Kasumi-1 (cell line): ENCODE results near the gene ASTN1.

Experiments used
- DNase-seq, 2 experiments: peaks; one replicate each; lab custom pipeline; 2025; lab: John Stamatoyannopoulos, UW

Gene ASTN1

DNA sequence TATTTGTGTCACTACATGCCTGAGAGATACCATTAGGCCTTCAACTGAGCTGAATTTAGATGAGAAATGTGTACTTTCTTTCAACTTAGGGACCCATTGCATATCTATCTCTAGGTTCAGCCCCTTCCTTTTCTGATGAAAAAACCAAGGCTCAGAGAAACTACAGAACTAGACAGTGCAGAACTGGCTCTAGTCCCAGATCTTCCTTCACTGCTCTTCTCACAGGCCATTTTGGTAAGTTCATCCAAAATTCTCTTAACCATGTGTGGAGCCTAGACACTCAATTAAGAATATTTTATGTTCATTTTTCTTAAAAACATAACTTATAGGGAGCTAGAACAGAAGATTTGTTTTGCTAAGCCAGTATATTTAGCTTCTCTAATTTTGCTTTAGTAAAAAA, 128.9 kb downstream of the ASTN1 start:
- DNase-seq = no peak

DNA sequence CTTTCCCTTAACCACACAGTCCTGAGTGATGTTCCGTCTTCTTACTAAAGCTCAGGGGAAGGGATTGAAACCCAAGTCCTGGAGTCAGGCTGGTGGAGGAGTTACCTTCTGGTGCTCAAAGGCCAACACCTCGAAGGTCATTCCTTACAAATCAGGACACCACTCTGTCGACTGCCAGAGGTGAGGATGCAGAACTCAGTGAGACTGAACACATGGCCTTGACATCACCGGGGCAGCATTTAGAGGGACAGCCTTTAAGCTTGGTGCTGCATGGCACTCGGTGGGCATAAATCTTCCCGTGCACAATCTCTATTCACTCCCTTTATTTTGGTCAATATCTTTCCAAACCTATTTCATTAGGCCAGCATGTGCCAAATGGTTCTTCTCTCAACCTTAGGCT, 130.9 kb downstream of the ASTN1 start:
- no peak for DNase-seq

DNA sequence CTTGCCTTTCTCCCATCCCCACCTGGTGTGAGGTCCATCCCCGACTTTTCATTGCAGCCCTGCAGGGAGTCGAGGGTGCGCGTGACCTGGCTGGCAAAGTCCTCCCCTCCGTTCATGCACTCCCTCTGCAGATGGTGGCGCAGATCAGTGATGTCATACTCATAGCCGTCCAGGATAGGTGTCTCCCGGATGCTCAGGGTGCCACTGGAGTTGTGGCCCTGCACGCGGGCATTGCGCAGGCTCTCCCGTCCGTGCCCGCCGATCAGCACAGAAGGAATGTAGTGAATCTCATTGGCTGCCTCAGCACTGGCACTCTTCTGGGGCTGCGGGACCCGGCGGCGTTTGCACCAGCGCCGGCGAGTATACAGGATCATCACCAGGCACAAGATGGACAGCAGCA, 132.1 kb downstream of the ASTN1 start:
- no peak for DNase-seq

DNA sequence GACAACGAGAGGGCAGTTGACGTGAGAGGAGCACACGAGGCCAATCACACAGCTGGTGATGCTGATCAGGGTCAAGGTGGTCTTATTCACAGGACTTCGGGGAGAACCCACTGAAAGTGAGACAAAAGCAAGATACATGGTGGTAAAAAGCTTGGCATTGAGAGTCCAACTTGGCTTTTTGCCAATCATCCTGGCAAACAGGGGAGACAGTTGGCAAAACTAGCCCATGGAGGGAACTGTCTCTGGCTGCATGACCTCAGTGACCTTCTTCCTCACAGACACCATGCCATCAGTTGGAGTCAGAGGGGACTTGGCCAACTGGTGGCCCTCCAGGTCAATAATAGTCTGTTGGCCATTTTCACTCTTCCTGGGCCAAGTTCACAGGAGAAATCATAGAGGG, 139.9 kb downstream of the ASTN1 start:
- no peak for DNase-seq

DNA sequence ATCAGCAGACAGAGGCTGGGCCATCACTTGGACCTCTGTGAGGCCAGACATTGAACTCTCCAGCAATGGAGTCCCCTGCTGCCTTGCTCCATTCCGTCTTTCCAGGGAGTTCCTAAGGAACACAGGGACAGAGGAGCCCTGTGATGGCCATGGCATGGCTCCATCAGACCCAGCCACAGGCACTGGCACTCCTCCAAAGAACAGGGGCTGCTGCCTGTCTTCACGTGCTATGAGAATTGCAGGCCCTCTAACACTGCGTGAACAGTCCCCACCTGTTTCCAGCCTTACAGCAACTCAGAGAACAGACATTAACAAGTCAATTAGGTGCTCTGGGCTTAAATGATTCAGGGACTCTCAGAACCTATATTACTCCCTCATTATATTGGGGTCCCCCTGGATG, 140.8 kb downstream of the ASTN1 start:
- no peak for DNase-seq

DNA sequence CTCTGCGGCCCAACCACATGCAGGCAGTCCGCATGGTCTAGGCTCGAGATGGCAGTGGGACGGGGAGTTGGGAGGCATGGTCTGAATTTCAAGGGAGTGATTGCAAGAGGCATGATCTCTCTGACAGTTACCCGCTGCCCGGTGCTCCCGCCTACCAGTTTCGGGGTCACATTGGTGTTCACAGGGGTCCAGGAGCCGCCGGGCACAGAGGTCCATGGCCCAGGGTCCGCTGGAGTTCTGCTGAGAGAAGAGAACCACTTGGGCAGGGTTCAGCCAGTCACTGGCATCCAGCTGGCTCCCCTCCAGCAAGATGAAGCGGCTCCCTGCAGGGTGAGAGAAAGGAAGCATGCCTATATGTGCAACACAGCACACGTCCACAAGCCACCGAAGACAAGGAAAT, 141.3 kb downstream of the ASTN1 start:
- DNase-seq = no peak

DNA sequence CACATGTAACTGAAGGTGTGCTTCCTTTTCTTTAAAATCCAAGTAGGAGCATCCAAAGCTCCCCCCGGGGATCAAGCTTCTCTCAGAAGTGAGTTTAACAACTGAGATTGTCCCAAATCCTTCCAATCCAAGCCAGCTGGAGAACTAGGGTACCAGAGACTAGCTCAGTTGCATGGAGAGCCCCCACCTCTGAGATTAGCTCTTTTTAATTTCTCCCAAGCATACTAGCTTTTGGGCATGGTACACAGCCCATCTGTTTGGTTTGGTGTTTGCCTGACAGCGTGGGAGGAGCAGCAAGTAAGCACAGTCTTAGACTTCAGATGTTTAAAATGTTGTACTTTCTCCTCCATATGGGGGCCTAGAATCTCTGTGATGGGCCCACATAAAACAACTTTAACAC, 142.8 kb downstream of the ASTN1 start:
- no peak for DNase-seq

DNA sequence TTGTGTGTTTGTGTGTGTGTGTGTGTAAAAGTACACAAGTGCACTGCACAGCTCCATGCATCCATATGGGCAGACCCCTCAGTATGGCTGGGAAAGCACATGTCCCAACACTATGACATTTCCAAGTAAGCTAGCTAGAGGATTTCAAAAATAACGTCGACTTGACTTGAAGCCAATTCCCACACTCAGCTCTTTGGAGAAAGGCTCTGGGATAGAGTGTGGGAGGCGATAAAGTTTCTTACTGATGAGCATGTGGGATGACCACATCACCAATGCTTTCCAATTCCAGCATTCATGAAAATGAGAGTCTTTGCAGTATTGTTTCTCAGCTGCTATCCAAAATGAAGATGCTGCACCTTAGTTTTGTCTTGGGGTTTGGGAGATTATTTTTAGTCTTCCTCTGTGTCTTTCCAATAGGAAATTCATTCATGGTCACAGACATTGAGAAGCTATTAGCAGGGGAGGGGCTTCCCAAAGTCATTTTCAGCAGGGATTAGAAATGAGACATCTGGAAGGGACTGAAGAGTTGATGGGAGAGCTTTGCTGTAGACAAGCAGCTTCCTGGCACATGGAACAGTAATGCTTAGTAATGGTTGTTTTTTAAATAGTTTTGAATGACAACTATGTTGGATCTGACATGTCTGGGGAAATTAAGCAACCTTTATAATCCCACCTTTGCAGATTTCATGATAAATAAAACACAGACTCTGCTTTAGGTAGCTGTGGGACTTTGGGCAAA, 143.5 kb downstream of the ASTN1 start:
- DNase-seq = no peak

DNA sequence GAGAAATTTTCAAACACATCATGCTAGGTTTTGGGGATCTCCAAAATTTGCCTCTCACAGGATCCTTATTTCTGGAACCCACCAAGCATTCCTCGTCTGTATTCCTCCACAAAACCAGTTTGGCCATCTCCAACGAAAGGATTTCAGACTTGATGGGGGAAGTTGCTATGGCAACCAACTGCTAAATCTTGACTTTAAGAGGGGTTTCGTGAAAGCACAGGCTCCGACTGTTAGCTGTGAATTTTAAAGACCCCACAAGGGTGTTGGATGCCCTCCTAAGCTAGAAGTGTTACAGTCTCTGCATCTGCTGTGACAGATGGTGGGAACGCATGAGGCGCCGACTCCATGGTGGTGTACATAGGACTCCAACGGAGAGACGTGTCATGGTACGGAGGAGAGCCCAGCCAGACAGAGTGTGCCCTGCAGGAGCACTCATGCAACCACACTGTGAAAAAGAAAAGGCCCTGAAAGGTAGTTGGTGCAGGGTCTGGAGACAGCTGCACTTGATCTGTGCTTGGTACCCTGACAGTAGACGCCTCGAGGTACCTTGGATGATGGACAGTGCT, 147.1 kb downstream of the ASTN1 start:
- DNase-seq = no peak

DNA sequence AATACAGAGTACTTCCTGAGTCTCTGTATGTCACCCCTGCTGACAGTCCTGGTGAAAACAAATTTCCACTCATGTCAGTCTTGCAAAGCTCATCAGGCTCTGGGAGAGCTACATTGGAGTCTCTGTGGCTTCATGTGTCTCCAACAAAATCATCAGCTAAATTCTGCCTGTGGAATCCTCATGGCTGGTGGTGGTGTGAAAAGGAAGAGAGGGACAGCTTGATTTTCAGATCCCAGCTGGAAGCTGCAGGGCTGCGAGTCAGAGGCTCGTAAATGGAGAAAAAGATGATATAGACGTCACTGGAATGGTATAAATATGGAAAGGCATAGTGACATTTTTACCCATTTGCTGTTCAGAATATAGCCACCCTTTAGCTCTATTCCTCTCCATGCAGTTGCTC, 150.2 kb downstream of the ASTN1 start:
- DNase-seq = no peak

DNA sequence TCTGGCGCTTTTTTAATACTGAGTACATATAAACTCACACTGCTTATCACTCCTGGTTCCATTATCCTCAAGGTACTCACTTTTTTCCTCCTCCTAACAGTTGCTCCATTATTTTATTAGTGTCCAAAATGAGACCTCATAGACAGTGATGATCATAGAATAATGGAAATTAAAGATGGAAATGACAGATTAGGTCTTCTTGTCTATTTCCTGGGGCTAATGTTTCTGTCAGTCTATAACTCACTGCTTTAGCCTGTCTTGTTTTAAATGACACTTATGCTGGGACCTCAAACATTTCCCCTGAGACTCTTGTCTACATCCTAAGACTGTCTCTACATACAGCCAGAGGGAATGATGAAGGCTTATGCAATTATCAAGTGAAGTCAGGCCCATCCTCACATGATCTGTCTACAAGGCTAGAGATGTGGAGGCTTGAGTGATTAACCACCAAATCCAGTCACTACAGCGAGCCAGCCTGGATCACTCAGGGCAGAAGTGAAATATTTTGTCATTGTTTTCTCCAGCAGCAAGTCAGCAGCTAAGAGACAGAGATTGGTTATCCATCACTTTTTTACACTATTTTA, 152.1 kb downstream of the ASTN1 start:
- no peak for DNase-seq

DNA sequence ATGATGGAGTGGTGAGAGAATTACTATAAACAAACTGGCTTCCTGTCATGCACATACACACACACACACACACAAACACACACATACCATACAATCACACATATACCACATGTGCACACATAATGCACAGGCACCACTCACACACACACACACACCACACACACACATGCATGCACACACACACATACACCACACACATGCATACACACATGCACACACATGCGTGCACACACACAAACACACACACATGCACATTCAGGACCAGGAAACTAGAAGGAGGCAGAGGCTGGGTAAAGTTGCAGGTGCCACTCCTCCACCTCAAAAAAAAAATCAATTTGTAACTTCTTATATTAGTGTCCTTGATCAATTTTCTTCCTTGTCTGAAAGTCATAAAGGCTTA, 153.0 kb downstream of the ASTN1 start:
- DNase-seq = no peak

DNA sequence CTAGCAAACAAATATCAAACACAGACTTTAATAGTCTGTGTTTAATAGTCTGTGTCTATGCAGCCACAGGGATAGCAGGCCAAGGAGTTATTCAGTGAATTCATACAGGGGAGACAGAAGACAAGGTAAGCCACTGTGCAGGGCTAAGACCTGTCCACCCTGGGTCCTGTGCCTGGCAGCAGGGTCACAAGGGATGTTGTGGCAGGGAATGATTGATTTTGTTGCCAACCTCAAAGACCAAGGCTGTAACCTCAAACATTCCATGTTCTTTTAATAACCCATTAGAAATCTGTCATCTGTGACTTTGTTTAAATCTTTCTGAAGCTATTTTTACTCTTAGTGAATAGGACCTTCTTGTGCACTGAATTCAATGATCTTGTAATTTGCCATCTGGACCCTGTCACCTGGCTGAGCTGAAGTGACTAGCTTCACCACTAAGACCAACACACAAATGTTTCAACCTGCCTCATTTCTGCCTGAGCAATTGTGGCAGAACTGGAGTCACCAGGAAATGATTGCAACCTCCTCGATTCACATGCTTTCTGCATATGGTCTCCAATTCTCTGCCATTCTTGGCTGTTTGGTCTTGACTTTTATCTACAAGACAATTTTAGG, 154.2 kb downstream of the ASTN1 start:
- DNase-seq = no peak

DNA sequence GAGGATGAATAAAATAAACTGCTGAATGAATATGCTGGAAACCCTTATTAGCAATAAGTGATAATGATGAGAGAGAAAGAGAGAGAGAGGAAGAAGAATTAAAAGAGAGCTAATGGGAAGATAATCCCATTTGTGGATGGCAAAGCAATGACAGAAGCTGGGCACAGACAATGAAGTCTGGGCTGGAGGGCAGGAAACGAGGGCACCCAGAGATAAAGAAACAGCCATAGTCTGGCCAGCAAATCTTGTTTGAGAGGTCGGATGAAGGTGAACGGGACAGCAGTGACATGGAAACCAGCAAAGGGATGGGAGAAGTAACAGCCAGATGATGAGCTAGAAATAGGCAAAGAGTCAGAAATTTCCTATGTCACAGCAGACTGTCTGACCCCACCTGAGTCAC, 155.9 kb downstream of the ASTN1 start:
- no peak for DNase-seq

DNA sequence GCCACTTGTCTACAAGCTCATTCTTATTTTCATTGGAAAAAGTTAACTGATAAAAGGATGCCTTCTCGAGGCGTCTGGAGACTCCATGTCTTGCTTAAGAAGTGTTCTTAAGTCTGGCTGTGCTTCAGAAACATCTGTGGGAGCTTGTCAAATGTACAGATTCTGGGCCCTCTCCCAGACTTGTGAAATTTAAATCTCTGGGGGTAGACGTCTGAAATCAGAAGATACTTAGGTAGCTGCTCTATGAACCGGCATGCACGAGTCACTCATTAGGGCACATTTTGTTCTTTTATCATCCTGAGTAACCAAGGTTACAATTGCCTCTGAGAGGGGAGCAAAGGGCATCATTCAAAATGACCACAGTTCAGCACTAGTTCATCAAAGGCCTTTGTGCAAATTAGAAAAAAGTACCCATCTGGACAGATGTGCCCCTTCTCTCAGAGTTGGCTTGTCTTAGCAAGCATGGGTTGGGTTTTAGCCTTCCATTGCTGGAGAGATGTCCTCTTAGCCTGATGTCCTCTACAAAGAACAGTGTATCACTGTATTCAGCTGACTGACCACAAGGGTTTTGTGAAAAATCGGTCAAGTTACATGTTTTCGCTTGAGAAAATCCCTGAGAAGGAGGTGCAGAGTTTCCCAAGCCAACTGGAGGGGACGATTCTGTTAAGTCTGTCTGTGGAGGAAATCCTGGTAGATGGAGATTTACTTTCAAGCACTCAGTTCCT, 156.9 kb downstream of the ASTN1 start:
- DNase-seq = no peak

DNA sequence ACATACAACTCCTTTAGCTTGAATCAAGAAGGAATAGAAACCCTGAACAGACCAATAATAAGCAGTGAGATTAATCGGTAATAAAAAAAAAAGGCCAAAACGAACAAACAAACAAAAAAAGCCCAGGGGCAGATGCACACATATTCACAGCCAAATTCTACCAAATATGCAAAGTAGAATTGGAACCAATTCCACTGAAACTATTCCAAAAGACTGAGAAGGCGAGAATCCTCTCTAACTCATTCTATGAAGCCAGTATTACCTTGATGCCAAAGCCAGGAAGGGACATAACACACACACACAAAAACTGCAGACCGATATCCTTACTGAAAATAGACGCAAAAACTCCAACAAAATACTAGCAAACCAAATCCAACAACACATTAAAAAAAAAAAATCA, 161.6 kb downstream of the ASTN1 start:
- no peak for DNase-seq

DNA sequence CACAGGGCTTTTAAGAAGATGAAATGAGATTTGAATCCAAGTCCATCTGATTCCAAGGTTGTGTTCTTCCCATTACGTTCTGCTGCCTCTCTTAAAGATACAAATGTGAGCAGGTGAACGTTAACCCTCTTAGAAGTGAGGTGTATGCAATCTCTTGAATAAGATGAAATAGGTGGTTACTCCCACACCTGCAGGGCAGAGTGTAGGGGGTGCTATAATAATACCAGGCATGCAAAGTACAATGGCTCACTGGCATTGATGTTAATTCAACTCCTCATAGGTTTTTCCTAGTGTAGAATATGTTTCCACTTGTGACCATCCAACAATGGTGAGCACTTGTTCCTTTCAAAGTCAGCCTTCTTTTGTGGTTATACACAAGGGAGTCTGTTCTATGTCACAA, 163.0 kb downstream of the ASTN1 start:
- DNase-seq = no peak

DNA sequence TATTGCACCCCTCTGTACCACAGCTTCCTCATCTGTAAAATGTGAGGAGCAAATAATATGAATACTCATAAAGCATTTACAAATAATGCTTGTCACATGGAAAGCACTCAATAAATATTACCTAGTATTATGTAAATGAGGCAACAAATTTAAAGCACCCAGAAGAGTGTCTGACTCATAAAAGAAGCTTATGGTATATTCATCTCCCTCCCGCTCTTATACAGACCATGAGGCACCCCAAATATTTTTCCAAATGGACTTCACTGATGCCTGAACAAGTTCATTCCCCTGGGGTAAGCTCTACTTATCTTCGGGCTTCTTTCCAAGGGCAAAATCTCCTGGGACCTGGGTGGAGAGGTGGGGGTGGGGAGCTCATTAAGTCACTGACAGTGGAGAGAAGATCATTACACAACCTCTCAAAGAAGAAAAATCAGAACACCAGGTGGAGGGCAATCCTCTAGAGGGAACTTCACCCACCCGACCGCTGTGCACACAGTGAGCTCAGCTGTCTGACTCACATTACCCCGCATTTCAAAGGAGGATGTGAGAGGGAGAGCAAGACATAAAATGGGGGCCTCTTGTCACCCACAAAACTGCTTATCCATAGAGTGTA, 166.2 kb downstream of the ASTN1 start:
- no peak for DNase-seq

DNA sequence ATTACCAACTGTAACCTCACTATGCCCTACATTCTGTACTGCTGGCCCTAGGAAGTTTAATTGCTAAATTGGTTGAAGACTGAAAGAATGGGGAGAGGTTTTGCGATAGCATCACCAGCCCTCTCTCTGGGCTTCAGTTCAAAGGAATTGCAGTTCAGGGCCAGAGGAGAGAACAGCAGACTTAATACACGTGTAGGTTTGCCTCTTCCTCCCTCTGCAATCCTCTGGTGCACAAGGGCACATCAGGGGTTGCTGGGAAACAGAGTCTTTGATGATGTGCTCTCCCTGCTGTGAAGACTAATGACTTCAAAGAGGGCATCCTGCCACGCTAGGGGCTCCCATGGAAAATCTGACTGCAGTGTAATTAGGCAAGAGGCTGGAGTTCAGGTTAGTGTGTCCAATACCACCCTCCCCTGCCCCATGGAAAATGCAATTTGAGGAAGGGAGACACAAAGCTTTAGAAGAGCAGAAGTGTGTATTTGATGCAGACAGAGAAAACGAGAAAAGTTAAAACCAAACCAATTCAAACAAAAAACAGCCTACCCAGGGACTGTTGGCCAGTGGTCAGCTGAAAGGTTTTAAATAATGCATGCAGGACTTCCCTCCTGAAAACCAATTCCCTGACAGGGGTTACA, 167.9 kb downstream of the ASTN1 start:
- DNase-seq = no peak

DNA sequence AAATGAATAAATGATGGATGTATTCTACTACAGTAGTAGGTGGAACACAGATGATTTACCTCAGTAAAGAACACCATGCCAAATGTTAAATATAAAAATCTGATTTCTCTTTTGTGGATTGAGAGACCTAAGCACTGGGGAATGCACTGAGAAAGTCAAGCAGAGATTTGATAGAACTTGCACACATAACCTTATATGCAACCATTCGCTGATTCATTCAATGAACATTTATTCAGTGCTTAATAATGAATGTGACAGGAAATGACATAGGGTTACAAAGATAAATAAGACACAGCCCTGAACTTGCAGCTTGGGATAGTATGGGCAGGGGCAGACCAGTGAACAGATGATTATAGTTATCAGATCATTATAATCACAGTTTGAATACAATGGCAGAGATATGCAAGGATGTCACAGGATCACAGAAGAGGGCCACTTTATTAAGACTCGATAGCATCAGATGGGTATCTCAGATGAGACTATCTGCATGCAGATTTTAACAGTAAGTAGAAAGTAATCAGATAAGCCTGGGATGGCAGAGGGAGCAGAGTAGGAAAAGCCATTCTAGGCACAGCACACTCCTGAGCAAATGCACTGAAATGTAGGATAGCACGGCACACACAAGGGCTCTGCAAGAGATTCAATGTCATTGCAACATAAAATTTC, 169.4 kb downstream of the ASTN1 start:
- no peak for DNase-seq

DNA sequence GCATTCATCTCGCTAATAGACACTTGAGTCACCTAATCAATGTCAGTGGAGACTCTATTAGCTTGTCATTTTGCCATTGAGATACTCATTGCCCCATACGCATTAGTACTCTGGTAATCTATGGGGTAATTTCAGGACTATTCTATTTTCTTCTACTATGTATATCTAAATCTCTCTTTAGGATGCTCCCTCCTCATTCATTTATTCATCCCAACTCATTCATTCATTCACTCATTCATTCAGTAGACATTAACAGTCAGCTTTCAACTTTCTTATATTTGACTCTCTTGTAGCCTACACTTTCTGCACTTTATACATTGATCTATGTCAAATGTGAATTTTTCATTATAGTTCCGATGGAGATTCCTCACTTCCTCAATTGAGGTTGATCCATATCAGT, 170.9 kb downstream of the ASTN1 start:
- no peak for DNase-seq
